Panc1 (cell line): ENCODE data around the gene NUB1. TPM values are rescaled to one million over a fixed set of nuclear protein-coding genes. Genes with fewer than 3 reads are reported as not detected.

ENCODE experiments used
- ATAC-seq: fragments of 200-7000 bp; cut with Tn5 transposase; 2 replicates; pipeline ENCODE4 v1.9.1; 2020; ENCODE audit warnings: mild to moderate bottlenecking, moderate library complexity
- BruUV-seq: library from RNA; stranded (reverse); fragments of 400-500 nt; replicated peaks from 2 replicates; lab custom pipeline; 2021; lab: Mats Ljungman, UMichigan
- CTCF ChIA-PET: fragments of 300-600 bp; sonication (Branson Sonifier 250); formaldehyde crosslinking; loops from one replicate; lab custom pipeline; 2022; ENCODE audit warnings: antibody characterized with exemption; lab: Charles Lee
- POLR2A ChIA-PET: fragments of 300-600 bp; sonication (Branson Sonifier 250); formaldehyde crosslinking; loops from one replicate; lab custom pipeline; 2022; ENCODE audit warnings: antibody characterized with exemption; lab: Charles Lee
- DNase-seq: peaks from one replicate; pipeline ENCODE4 v3.0.0-alpha.2; 2010; ENCODE audit warnings: low read depth, low spot score
- H3K27ac ChIP-seq: 2 replicates; pipeline ENCODE4 v1.5.1; 2011; ENCODE audit warnings: mild to moderate bottlenecking, low read length, inconsistent platforms
- H3K27me3 ChIP-seq: fragments of 200-500 bp; sonication (Bioruptor generic); 2 replicates; pipeline ENCODE4 v1.6.0; 2014; ENCODE audit warnings: low read length, inconsistent platforms; ENCODE audit not compliant: control insufficient read depth, insufficient read depth
- H3K36me3 ChIP-seq: fragments of 200-500 bp; sonication (Bioruptor generic); 2 replicates; pipeline ENCODE4 v1.5.1; 2014; ENCODE audit warnings: inconsistent platforms, mild to moderate bottlenecking, low read length, moderate library complexity; ENCODE audit not compliant: control insufficient read depth, insufficient read depth
- H3K4me1 ChIP-seq: 2 replicates; pipeline ENCODE4 v1.5.1; 2011; ENCODE audit warnings: inconsistent platforms, mild to moderate bottlenecking, low read length, moderate library complexity; ENCODE audit not compliant: control insufficient read depth, insufficient read depth
- H3K4me3 ChIP-seq, 2 experiments: 2 replicates each; pipeline ENCODE4 v1.5.1; 2011 to 2012; ENCODE audit warnings: low read depth in 2 of 2, low read length in 2 of 2, mild to moderate bottlenecking in 2 of 2, inconsistent platforms in 1 of 2, moderate library complexity in 1 of 2
- H3K9me3 ChIP-seq: fragments of 200-500 bp; sonication (Bioruptor generic); 2 replicates; pipeline ENCODE4 v1.5.1; 2014; ENCODE audit warnings: low read depth, mild to moderate bottlenecking, inconsistent platforms, low read length, moderate library complexity; ENCODE audit not compliant: control insufficient read depth, insufficient read depth
- POLR2AphosphoS5 ChIP-seq: IDR thresholded peaks from 2 replicates; pipeline ENCODE4 v1.6.1; 2012; ENCODE audit warnings: mild to moderate bottlenecking, low read depth, low read length, moderate library complexity
- SIN3A ChIP-seq: IDR thresholded peaks from 2 replicates; pipeline ENCODE4 v1.6.1; 2012; ENCODE audit warnings: low read depth, mild to moderate bottlenecking, low read length, moderate library complexity, borderline replicate concordance; ENCODE audit not compliant: insufficient read depth
- TCF7L2 ChIP-seq: IDR thresholded peaks from 2 replicates; pipeline ENCODE4 v1.6.1; 2011; ENCODE audit warnings: mild to moderate bottlenecking, low read depth, low read length, inconsistent platforms
- in situ Hi-C: cut with HindIII; loops from 2 replicates; pipeline ENCODE4 v1.10.0; 2016; ENCODE audit warnings: low sequenced_read_pairs, low pct_unique_long_range_greater_than_20kb
- intact Hi-C: fragments of 100-400 bp; cut with micrococcal nuclease; formaldehyde crosslinking; loops from one replicate; pipeline ENCODE4 v1.10.0; 2022; ENCODE audit not compliant: unreplicated experiment
- total RNA-seq: library from RNA; stranded (reverse); gene quantifications from one replicate; pipeline ENCODE4 v1.2.1, GENCODE V29; 2021; ENCODE audit not compliant: unreplicated experiment
- TF ChIP-seq, protein P1 (sequence below): fragments of 450-650 bp; IDR thresholded peaks from 2 replicates; pipeline ENCODE4 v1.5.1; 2017; ENCODE audit warnings: mild to moderate bottlenecking
- TF ChIP-seq, protein P2 (sequence below), 2 experiments: IDR thresholded peaks; 2 replicates each; pipeline ENCODE4 v1.6.1; 2011 to 2012; ENCODE audit warnings: low read depth in 2 of 2, control low read depth in 1 of 2, low read length in 1 of 2, mild to moderate bottlenecking in 1 of 2, moderate library complexity in 1 of 2; ENCODE audit not compliant: insufficient read depth in 1 of 2

The NUB1 gene
- total RNA-seq, 1 experiment from 2014 or later = 50.5 TPM

DNA sequence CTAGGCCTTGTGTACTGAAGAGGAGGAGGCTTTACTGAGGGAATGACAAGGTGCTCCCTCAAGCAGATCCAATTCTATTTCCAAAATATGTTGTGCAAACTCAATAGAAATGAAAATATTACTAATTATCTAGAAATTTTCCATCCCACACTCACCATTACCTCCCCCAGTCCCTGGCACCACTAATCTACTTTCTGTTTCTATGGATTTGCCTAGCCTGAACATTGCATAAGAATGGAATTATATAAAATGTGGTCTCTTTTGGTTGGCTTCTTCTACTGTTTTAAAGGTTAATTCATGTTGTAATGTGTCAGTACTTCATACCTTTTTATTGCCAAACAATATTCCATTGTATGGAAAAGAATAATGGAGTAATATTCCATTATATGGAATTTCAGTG, 18.7 kb upstream of the NUB1 start:
- intact Hi-C loops (no loop called here), in situ Hi-C loops (no loop called here)
- BruUV-seq = no TSS peak
- TF ChIP-seq, protein P1, sequence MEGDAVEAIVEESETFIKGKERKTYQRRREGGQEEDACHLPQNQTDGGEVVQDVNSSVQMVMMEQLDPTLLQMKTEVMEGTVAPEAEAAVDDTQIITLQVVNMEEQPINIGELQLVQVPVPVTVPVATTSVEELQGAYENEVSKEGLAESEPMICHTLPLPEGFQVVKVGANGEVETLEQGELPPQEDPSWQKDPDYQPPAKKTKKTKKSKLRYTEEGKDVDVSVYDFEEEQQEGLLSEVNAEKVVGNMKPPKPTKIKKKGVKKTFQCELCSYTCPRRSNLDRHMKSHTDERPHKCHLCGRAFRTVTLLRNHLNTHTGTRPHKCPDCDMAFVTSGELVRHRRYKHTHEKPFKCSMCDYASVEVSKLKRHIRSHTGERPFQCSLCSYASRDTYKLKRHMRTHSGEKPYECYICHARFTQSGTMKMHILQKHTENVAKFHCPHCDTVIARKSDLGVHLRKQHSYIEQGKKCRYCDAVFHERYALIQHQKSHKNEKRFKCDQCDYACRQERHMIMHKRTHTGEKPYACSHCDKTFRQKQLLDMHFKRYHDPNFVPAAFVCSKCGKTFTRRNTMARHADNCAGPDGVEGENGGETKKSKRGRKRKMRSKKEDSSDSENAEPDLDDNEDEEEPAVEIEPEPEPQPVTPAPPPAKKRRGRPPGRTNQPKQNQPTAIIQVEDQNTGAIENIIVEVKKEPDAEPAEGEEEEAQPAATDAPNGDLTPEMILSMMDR = no peak
- TF ChIP-seq POLR2AphosphoS5 = no peak
- TF ChIP-seq SIN3A = no peak
- no peak for TF ChIP-seq TCF7L2
- TF ChIP-seq, protein P2, sequence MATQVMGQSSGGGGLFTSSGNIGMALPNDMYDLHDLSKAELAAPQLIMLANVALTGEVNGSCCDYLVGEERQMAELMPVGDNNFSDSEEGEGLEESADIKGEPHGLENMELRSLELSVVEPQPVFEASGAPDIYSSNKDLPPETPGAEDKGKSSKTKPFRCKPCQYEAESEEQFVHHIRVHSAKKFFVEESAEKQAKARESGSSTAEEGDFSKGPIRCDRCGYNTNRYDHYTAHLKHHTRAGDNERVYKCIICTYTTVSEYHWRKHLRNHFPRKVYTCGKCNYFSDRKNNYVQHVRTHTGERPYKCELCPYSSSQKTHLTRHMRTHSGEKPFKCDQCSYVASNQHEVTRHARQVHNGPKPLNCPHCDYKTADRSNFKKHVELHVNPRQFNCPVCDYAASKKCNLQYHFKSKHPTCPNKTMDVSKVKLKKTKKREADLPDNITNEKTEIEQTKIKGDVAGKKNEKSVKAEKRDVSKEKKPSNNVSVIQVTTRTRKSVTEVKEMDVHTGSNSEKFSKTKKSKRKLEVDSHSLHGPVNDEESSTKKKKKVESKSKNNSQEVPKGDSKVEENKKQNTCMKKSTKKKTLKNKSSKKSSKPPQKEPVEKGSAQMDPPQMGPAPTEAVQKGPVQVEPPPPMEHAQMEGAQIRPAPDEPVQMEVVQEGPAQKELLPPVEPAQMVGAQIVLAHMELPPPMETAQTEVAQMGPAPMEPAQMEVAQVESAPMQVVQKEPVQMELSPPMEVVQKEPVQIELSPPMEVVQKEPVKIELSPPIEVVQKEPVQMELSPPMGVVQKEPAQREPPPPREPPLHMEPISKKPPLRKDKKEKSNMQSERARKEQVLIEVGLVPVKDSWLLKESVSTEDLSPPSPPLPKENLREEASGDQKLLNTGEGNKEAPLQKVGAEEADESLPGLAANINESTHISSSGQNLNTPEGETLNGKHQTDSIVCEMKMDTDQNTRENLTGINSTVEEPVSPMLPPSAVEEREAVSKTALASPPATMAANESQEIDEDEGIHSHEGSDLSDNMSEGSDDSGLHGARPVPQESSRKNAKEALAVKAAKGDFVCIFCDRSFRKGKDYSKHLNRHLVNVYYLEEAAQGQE (IDR thresholded peaks at IDR 0.05; ENCODE audit: insufficient read depth in 1 of 2, low read depth in 2 of 2, low read length in 1 of 2) = no peak
- DNase-seq = no peak
- H3K9me3 ChIP-seq = peaks cover 11% of the 10 kb centered on the region
- CTCF ChIA-PET = no interaction called here
- H3K27me3 ChIP-seq = peaks cover 9% of the 10 kb centered on the region; the same call in 1 of the 2 replicates
- no peak for ATAC-seq
- no peak overlapping the region for H3K4me3 ChIP-seq
- no peaks in the 10 kb centered on the region for H3K4me1 ChIP-seq
- H3K27ac ChIP-seq = no peak overlapping the region
- H3K36me3 ChIP-seq = no peaks in the 10 kb centered on the region
- POLR2A ChIA-PET = no interaction called here

DNA sequence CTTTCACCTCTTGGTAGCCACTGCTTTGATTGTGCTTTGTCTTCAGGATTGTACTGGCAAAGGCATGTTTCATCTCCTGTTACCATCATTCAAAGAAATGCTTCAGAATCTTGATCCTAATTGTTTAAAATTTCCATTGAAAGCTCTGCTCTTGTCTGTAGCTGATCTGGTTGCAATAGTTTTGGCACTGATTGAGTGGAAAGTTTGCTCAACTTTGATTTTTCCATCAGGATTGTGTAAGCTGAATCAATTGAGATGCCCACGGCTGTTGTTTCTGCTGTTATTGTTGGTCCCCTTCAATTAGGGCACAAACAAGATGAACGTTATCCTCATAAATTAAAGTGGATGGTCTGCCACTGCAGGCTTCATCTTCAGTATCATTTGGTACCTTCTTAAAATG, 14.6 kb upstream of the NUB1 start:
- Histone ChIP-seq H3K4me1 (no peaks in the 10 kb centered on the region), H3K27me3 (peaks cover 9% of the 10 kb centered on the region; the same call in 1 of the 2 replicates), H3K9me3 (no peaks in the 10 kb centered on the region), H3K27ac (no peak overlapping the region), H3K36me3 (no peaks in the 10 kb centered on the region), H3K4me3 (no peak overlapping the region)
- ChIA-PET CTCF (no interaction called here), POLR2A (no interaction called here)
- no peak for ATAC-seq
- intact Hi-C loops = no loop called here
- TF ChIP-seq SIN3A = no peak
- TF ChIP-seq, protein P1 = no peak
- no peak for TF ChIP-seq TCF7L2
- TF ChIP-seq, protein P2 (IDR thresholded peaks at IDR 0.05; ENCODE audit: insufficient read depth in 1 of 2, low read depth in 2 of 2, low read length in 1 of 2) = no peak
- no peak for TF ChIP-seq POLR2AphosphoS5
- no TSS peak for BruUV-seq
- in situ Hi-C loops = no loop called here
- no peak for DNase-seq
